Measurements from ENCODE around the gene WIPI1.
"Not testable (repeated sequence)": the region's sequence is repeated elsewhere in the genome, so short reads cannot be mapped to it uniquely, and the experiment has no call there.

WIPI1 gene, protein sequence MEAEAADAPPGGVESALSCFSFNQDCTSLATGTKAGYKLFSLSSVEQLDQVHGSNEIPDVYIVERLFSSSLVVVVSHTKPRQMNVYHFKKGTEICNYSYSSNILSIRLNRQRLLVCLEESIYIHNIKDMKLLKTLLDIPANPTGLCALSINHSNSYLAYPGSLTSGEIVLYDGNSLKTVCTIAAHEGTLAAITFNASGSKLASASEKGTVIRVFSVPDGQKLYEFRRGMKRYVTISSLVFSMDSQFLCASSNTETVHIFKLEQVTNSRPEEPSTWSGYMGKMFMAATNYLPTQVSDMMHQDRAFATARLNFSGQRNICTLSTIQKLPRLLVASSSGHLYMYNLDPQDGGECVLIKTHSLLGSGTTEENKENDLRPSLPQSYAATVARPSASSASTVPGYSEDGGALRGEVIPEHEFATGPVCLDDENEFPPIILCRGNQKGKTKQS

DNA sequence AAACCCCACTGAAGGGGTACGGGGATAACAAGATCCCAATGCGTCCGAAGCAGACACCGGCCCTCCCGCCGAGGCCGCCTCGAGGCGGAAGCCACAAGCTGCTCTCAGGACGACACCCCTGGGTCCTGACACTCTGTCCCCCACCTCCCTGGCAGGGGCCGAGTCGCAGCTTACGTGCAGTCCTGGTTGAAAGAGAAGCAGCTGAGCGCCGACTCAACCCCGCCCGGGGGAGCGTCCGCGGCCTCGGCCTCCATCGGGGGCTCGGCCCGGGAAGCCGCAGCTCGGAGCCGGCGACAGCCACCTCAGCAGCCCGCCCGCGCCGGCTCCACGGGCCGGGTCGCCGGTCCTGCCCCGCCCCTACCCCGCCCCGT lies at the start of gene WIPI1:
Gene WIPI1, minus strand, starts transcription at position 329 of the 371 bp plus-strand sequence. Its CDS starts 75 bp downstream, at position 254.
- in situ Hi-C loops (cut with MboI; ENCODE audit: low pct_unique_long_range_greater_than_20kb, low sequenced_read_pairs), result no loop called here
- DNase-seq, result peak; percentile 53

DNA sequence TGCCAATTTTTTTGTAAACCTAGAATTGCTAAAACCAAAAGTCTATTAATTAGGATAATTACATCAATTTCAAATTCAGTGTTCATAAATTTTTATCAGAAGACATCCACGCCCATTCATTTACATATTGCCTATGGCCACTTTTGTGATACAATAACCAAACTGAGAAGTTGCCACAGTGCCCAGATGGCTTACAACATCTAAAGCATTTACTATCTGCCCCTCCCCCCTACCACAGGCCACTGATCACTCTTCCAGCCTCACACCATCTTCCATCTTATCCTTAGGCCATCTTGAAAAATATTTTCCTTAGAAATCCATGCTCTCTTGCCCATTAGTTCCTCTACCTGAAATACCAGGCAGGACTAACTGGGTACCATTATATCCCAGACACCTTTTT lies 48.7 kb upstream of the WIPI1 start:
- in situ Hi-C loops (cut with MboI; ENCODE audit: low pct_unique_long_range_greater_than_20kb, low sequenced_read_pairs), result no loop called here
- no peak for DNase-seq

DNA sequence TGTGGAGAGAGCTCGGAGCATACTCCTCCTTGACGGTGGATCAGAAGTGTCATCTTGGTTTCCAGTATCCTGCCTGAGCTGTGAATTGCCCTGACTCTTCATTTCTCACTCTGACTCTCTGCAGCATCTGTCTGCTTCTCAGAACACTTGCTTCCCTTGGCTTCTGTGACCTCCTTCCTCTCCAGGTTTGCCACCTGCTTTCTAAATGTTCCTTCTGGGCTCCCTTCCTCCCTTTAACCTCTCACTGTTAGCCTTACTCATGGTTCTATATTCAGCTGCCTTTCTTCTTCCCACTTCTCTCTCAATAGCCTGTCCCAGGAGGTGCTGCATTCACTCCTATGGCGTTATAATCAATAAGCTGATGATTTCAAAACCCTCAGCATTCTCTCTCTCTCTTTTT lies 43.8 kb upstream of the WIPI1 start:
- DNase-seq, result no peak
- in situ Hi-C loops (cut with MboI; ENCODE audit: low pct_unique_long_range_greater_than_20kb, low sequenced_read_pairs), result no loop called here

DNA sequence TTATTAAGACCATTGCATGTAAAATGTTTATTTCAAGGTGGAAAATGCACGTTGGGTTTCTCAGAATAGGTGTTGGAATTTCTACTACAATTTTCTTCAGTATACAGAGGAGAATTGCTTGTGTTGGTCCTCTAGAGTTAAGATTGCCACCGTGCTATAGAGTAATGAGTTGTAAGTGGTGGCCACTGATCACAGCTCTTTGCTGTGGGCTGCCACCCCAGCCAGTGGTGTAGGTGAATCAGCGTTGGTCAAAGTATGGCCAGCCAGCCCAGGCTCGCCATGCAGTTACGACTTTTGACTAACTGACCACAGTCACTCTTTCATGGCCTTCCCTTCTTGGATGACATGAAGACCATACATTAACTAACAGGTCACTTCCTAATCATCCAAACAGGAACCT lies 42.3 kb upstream of the WIPI1 start:
- DNase-seq, result no peak
- in situ Hi-C loops (cut with MboI; ENCODE audit: low pct_unique_long_range_greater_than_20kb, low sequenced_read_pairs), result no loop called here

DNA sequence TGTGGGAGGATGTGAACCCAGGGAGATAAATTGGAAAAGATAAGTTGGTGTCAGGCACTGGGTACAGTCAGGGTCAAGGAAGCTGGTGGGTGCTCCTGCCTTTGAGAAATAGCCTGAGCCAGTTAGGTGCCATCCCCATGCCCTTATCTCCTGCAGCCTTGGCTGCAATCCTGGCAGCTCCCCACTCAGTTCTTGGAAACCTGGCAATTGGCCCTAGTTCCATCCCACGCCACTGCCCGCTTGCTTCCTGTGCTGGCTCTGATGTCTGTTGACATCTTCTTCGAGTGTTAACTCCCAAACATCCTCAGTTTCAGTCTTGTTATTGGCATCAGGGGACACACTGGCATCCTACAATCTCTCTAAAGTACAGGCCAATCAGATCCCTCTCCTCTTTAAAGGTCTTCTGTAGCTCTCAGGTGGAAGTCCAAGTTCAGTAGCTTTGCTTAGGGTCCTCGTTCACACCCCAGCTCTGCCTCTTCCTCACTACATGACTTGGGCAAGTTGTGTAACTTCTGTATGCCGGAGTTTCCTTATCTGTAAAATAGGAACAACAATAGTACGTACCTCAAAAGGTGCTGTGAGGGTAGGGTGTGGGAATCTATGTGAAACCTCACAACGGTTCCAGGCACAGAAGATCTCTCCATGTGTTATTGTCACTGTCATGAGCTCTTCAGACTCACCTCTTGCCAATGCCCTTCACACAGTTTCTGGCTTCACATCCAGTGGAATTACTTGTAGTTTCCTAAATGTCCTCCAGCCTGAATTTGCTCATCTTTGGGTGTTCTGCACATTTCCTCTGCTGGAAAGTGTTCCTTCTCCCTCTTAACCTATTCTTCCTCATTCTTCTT lies 41.4 kb upstream of the WIPI1 start:
- peak; percentile 32 for DNase-seq
- in situ Hi-C loops (cut with MboI; ENCODE audit: low pct_unique_long_range_greater_than_20kb, low sequenced_read_pairs), result no loop called here

DNA sequence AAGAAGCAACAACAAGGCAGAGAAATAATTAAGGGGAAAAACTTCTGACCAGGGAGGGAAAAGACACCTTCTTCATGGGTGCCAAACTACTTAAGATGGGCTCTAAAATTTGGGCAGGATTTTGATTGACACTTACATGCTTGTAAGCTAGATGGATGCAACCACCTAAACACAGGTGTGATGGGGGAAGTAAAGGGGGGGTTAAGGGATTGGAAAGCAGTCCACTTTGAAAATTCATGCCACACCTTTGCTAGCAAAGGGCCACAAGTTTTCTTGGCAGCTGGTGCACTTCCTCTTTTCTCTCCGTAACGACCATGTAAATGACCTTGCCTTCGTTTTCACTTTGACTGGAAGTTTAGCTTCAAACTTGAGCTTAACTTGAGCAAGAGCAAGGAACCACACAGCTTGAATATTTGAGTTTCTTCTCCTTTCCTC lies 40.6 kb upstream of the WIPI1 start:
- DNase-seq, result peak; percentile 79
- in situ Hi-C loops (cut with MboI; ENCODE audit: low pct_unique_long_range_greater_than_20kb, low sequenced_read_pairs), result no loop called here

DNA sequence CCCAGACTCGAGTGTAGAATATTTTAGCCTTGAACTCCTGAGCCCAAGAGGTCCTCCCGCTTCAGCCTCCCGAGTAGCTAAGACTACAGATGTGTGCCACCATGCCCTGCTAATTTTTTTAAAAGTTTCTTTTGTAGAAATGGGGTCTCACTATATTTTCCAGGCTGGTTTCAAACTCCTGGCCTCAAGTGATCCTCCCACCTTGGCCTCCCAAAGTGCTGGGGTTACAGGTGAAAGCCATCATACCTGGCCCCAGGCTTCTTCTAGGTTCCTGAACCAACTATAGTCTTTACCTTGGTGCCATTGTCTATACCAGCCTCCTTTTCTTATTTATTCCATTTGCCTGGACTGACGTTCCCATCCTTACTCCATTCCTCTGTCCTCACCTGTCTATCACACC lies 37.8 kb upstream of the WIPI1 start:
- in situ Hi-C loops (cut with MboI; ENCODE audit: low pct_unique_long_range_greater_than_20kb, low sequenced_read_pairs), result no loop called here
- no peak for DNase-seq

DNA sequence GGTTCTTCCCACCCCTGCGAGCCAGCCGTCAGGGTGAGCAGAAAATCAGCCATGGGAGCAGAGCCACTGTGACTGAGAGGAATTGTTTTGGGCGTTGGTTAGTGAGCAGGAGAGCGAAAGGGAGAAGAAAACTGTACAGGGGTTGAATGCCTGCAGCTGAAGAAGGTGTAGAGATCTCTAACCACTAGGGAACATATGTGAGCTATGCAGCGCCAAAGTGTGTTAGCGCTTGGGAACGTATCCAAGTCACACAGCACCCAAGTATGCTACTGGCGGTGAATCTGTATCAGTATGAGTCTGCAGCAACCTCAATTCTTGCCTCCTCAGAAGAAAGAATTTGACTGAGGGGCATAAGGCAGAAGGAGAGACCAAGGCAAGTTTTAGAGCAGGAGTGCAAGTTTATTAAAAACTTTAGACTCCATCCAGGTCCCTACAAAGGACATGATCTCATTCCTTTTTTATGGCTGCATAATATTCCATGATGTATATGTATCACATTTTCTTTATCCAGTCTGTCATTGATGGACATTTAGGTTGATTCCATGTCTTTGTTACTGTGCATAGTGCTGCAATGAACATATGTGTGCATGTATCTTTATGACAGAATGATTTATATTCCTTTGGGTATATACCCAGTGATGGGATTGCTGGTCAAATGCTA lies 35.2 kb upstream of the WIPI1 start:
- DNase-seq; in situ Hi-C loops (cut with MboI; ENCODE audit: low pct_unique_long_range_greater_than_20kb, low sequenced_read_pairs): not testable (repeated sequence)

DNA sequence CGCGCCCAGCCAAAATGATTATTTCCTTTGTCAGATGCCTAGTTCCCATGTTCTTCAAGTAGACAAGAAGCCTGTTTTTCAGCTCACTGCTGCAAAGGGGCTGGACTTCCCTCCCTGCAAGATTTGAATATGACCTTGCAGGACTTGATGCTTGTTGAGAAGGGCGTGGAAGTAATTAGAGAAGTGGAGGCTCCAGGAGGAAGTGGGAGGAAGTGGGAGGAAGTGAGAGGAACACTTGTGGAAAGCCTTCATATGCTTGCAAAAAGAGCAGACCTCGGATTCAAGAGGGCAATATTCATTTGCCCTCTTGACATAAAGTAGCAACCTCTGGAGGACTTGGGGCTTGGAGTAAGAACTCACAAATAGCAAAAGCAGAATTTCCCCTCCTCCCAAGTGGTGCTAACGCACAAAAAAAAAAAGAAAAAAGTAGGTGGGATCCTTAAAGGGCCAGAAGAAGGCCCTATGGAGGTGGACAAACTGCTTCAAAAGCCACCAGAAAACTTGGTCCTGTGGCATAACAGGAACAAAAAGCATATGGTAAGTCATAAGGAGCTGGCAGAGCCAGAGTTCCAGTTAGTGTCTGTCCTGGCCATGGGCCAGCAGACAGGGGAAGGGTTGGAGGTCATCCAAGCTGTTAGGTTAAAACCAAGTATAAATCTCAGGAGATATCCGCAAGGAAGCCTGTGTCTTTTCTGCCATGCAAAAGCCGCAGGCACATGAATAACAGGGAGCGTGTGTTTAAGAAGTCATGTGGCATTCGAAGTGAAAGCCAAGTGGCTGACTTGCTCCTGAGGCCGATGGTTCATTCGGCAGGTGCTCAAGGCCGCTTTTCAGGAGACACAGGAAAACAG lies 34.3 kb upstream of the WIPI1 start:
- DNase-seq, result peak; percentile 87
- in situ Hi-C loops (cut with MboI; ENCODE audit: low pct_unique_long_range_greater_than_20kb, low sequenced_read_pairs), result no loop called here

DNA sequence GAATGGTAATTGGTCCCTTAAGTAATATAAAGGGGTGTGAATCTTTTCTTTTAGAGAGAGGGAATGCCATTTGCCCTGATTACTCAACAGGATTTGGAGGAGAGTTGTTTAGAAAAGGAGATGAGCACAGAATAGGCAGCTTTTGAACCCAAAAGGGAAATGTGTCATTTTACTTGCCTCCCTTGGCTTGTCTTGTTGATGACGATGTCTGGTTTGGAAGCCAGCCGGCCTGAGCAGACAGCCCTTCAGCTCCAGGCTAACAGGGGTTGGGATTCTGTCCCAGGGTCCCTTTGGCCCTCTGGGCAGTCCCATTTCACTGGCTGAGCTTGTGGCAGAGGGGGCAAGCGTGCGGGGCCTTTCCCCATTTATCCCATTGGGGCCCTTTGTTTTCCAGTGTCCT lies 32.6 kb upstream of the WIPI1 start:
- in situ Hi-C loops (cut with MboI; ENCODE audit: low pct_unique_long_range_greater_than_20kb, low sequenced_read_pairs), result no loop called here
- DNase-seq, result no peak

DNA sequence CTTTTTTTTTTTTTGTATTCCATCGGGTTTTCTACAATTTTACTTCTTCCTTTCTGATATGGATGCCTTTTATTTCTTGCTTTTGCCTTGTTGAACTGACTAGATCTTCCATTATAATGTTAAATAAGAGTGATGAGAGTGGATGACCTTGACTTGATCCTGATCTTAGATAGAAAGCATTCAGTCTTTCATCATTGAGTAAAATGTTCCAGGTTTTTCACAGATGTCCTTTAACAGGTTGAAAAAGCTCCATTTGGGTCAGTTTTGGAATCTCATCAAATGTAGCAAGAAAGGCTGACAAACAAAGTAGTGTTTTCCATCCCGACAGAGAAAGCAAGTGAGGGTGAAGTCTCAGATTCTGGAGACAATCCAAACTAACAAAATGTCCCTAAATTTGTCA lies 27.2 kb upstream of the WIPI1 start:
- in situ Hi-C loops (cut with MboI; ENCODE audit: low pct_unique_long_range_greater_than_20kb, low sequenced_read_pairs), result no loop called here

DNA sequence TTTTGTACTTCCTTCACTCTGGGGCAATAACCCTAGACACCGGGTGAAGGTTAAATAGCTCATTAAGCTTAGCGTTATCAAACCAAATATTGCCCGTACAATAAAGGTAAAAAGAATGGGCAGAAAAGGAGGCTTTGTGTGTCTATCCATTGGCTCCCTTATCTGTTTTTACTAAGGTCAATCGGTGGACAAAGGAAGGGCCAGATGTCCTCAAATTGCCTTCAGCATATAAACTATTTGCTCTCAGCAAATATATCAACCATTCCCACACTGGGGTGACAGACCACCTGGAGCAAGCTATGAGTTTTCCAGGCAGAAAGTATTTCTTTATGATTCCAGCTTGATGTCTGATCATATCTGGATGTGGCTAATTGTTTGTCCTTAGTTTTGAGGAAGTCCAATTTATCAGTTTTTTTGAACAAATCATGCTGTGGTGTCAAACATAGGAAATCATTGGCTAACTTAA lies 25.3 kb upstream of the WIPI1 start:
- DNase-seq, result no peak
- in situ Hi-C loops (cut with MboI; ENCODE audit: low pct_unique_long_range_greater_than_20kb, low sequenced_read_pairs), result no loop called here

More for the DNA sequence above, 27.2 kb upstream of the WIPI1 start:
- DNase-seq, result no peak

DNA sequence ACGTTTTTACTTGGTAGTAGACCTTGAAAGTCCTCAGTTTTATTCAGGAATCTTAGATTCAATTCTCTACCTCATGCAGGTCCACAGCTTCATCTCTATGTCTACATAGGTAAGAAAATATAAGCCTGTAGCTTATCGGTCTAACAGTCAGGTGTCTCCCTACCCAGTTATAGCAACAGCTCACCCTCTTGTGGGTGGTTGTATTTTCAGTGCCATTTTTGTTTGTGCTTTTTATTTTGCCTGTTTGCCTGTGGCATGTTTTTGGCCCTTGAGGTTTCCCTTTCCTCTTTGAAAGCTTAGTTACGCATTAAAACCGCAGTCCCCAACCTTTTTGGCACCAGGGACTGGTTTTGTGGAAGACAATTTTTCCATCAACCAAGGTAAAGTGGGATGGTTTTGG lies 23.6 kb upstream of the WIPI1 start:
- in situ Hi-C loops (cut with MboI; ENCODE audit: low pct_unique_long_range_greater_than_20kb, low sequenced_read_pairs), result no loop called here
- no peak for DNase-seq

DNA sequence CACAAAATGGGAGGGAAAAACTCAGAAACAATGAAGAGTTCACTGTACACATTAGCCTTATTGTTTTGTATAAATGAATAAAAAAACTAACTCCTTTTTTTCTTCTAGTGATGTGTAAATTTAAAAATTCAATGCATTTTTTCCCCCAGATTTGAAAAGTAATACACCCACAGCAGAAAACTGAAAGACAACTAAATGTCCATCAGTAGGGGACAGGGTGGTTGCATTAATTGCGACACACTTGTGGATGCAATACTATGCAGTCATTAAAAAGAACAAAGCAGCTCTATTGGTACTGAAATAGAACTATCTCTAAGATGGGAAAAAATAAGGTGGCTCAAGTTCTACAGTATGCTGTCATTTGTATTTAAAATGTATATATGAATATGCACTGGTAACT lies 13.7 kb upstream of the WIPI1 start:
- in situ Hi-C loops (cut with MboI; ENCODE audit: low pct_unique_long_range_greater_than_20kb, low sequenced_read_pairs), result no loop called here
- no peak for DNase-seq

DNA sequence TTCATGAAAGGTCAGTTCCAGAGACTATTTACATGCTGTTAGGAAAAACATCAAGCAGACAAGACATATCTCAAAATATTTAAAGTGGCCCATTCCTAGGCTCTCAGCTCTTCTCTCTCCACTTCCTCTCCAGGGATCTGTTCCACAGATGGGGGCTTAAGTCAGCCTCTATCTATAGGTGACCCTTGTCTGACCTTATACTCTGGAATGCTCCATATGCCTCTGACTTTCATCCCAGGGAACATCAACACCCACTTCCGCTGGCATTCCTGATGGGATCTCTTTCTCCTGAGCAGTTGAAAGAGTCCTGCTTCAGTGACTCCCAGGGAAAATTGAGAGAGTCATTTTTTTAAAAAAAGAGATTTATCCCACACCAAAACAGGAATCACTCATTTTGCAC lies 11.5 kb upstream of the WIPI1 start:
- DNase-seq, result no peak
- in situ Hi-C loops (cut with MboI; ENCODE audit: low pct_unique_long_range_greater_than_20kb, low sequenced_read_pairs), result no loop called here

DNA sequence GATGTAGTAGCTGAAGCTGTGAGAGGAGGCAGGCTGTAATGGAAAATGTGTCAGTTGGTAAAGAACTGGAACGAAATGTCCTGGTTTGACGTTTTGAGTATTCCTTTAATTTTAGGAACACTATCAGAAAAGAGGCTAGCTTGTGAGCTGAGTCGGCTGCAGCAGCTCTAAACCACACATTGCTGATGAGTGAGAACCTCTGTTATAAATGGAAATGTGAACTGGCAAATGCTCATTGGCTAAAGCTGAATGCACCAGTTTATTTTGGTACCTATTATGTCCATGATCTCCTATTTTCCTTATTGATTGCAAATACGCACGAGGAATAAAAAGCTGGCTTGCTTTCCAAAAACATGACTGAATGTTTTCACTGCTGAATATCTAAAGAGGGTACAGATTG lies 11.0 kb upstream of the WIPI1 start:
- in situ Hi-C loops (cut with MboI; ENCODE audit: low pct_unique_long_range_greater_than_20kb, low sequenced_read_pairs), result no loop called here
- no peak for DNase-seq

DNA sequence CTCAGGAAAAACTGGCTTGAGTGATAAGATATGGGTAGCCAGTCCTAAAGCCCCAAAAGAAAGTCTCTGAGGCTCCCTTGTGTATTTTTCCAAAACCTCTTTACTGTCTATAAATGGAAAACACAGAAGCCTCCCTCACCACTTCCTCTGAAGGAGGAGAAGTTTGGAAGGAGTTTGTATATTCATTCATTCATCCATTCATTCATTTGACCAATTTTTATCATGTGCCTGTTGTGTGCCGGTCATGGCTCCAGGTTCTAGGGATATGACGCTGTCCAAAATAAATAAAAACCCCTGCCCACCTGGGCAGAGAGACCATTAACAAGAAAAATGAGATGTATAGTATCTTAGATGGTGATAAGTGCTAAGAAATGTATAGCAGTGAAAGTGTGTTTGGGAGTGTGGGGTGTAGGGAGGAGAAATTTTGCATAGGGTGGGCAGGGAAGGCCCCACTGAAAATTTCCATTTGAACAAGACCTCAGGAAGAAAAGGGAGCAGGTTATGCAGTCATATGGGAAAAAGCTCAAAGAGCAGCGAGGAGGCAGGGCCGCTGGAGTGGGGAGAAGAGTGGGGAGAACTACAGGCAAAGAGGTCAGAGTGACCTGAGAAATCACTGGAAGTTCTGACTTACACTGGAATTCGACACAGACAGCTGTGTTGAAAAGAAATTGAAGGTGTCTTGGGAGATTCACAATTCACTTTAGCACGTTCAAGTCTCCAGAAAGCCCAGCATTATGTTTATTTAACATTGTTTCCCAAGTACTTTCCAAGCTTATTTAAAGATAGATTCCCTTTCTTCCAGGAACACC lies 6.1 kb upstream of the WIPI1 start:
- in situ Hi-C loops (cut with MboI; ENCODE audit: low pct_unique_long_range_greater_than_20kb, low sequenced_read_pairs), result no loop called here
- DNase-seq, result no peak

Measured in KBM-7 (cell line).